ENCODE data around the gene PPP4R3A.

DNA sequence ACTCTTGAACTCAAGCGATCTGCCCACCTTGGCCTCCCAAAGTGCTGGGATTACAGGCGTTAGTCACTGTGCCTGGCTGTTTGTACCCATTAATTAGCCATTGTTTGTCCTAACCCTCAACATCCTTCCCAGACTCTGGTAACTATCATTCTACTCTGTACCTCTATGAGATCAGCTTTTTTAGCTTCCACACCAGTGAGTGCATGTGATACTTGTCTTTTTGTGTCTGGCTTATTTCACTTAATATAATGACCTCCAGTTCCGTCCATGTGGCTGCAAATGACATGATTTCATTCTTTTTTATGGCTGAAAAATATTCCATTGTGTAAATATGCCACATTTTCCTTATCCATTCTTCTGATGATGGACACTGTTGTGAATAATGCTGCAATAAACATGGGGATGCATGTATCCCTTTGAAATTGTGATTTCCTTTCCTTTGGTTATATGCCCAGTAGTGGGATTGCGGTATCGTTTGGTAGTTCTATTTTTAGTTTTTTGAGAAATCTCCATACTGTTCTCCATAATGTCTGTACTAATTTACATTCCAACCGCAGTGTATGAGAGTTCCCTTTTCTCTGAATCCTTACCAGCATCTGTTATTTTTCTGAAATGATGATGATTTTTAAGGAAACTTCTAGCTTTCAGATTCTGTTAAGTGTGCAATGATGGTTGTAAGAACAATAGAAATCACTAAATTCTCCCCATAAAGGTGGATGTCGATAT lies 6.7 kb upstream of the PPP4R3A start:
- no peak for TF ChIP-seq CTCF (IDR thresholded peaks at IDR 0.05)
- TF ChIP-seq POLR2A (IDR thresholded peaks at IDR 0.05) = no peak

Data from esophagus squamous epithelium (tissue), 4 donors.